SK-N-SH (cell line): ENCODE data around the gene OGG1.

Experiments used
- CTCF ChIP-seq: fragments of 200-600 bp; sonication (generic); IDR thresholded peaks from 2 replicates; pipeline ENCODE4 v1.6.1; 2017; ENCODE audit warnings: antibody characterized with exemption, mild to moderate bottlenecking, moderate library complexity
- EP300 ChIP-seq, 2 experiments: IDR thresholded peaks; 2 replicates each; pipeline versions ENCODE4 v1.4.0 to v1.6.1; 2012; ENCODE audit warnings: borderline replicate concordance in 1 of 2, low read depth in 1 of 2, low read length in 1 of 2
- EZH2phosphoT487 ChIP-seq: fragments of 200-600 bp; sonication (generic); IDR thresholded peaks from 2 replicates; pipeline ENCODE4 v1.6.1; 2017; ENCODE audit warnings: low read depth, mixed run types, mild to moderate bottlenecking, antibody characterized with exemption, moderate library complexity, borderline replicate concordance
- GABPA ChIP-seq: IDR thresholded peaks from 2 replicates; pipeline ENCODE4 v1.4.0; 2012; ENCODE audit warnings: low read depth, mild to moderate bottlenecking
- GATA2 ChIP-seq: sonication (generic); formaldehyde crosslinking; IDR thresholded peaks from 2 replicates; pipeline ENCODE4 v1.5.0; 2020; ENCODE audit warnings: mild to moderate bottlenecking, missing genetic modification reagents
- JUND ChIP-seq: IDR thresholded peaks from 2 replicates; pipeline ENCODE4 v1.4.0; 2012
- MAX ChIP-seq: IDR thresholded peaks from 2 replicates; pipeline ENCODE4 v1.4.0; 2012; ENCODE audit warnings: low read depth
- MEF2A ChIP-seq: IDR thresholded peaks from 2 replicates; pipeline ENCODE4 v1.4.0; 2012; ENCODE audit warnings: low read depth, borderline replicate concordance
- POLR2AphosphoS5 ChIP-seq: IDR thresholded peaks from 2 replicates; pipeline ENCODE4 v1.6.1; 2012; ENCODE audit warnings: low read depth, low read length
- SIN3A ChIP-seq: IDR thresholded peaks from 2 replicates; pipeline ENCODE4 v1.6.1; 2012; ENCODE audit warnings: low read depth, mild to moderate bottlenecking, low read length, moderate library complexity, borderline replicate concordance
- TAF1 ChIP-seq: IDR thresholded peaks from 2 replicates; pipeline ENCODE4 v1.6.1; 2012; ENCODE audit warnings: low read depth, mild to moderate bottlenecking, low read length, moderate library complexity, borderline replicate concordance
- USF1 ChIP-seq: IDR thresholded peaks from 2 replicates; pipeline ENCODE4 v1.4.0; 2012; ENCODE audit warnings: low read depth, borderline replicate concordance
- ZBTB33 ChIP-seq: IDR thresholded peaks from 2 replicates; pipeline ENCODE4 v1.4.0; 2012; ENCODE audit warnings: low read depth, borderline replicate concordance

- TF ChIP-seq USF1 (no peak), MEF2A (no peak), EP300 (IDR thresholded peaks at IDR 0.05; ENCODE audit: borderline replicate concordance in 1 of 2, low read depth in 1 of 2, low read length in 1 of 2) (no peak), CTCF (no peak), POLR2AphosphoS5 (no peak), GATA2 (CRISPR knock-in tag) (no peak), TAF1 (no peak), SIN3A (no peak), JUND (no peak), ZBTB33 (no peak), MAX (no peak), EZH2phosphoT487 (no peak), GABPA (no peak)
These were observed 12.9 kb upstream of the OGG1 start for GRCh38 chr3:9736831-9737230.
